ENCODE measurements around the gene TMEM14A.

Gene TMEM14A

GRCh38 chr6:52733172-52733571, 62.3 kb downstream of the TMEM14A start:
- DNase-seq (ENCODE audit: low read depth in 1 of 2, low spot score in 1 of 2), result no peak

GRCh38 chr6:52734072-52734471, 63.2 kb downstream of the TMEM14A start:
- no peak for DNase-seq (ENCODE audit: low read depth in 1 of 2, low spot score in 1 of 2)

GRCh38 chr6:52735071-52735470, 64.2 kb downstream of the TMEM14A start:
- no peak for DNase-seq (ENCODE audit: low read depth in 1 of 2, low spot score in 1 of 2)

GRCh38 chr6:52736145-52736544, 65.2 kb downstream of the TMEM14A start:
- no peak for DNase-seq (ENCODE audit: low read depth in 1 of 2, low spot score in 1 of 2)
